ENCODE measurements around the gene OPCML. TPM values are rescaled to one million over a fixed set of nuclear protein-coding genes. Genes with fewer than 3 reads are reported as not detected.

The OPCML gene
- total RNA-seq, 1 donor from 2014 or later, result 4.1 TPM

DNA sequence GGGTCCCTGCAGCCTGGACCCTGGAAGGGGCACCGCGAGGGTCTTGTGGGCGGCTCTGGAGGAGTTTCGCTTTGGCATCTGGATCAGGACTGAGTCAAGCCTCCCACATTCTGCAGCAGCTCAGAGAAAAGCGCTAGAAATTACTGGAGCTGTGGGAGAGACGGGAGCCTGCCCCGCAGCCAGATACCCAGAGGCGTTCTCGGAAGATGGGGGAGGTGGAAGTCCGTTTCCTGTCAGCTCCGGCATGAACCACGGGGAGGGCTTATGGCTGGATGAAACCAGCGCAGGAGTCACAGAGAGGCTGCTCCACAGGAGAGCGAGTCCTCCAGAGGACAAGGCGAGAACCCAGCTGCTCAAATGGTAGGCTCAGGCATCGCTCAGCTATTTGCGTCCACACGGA, 379.3 kb downstream of the OPCML start:
- Mint-ChIP-seq H3K4me1 (ENCODE audit: unreplicated experiment) (peaks cover 21% of the 10 kb centered on the region), H3K27ac (ENCODE audit: unreplicated experiment) (no peak overlapping the region), H3K9me3 (ENCODE audit: unreplicated experiment) (no peaks in the 10 kb centered on the region), H3K27me3 (ENCODE audit: unreplicated experiment) (peaks cover 1% of the 10 kb centered on the region), H3K36me3 (ENCODE audit: low read depth, unreplicated experiment) (no peaks in the 10 kb centered on the region), H3K4me3 (ENCODE audit: unreplicated experiment) (no peak overlapping the region)
- no peak for TF ChIP-seq CTCF (IDR thresholded peaks at IDR 0.05; ENCODE audit: unreplicated experiment)
- DNase-seq (ENCODE audit: low spot score), result no peak

DNA sequence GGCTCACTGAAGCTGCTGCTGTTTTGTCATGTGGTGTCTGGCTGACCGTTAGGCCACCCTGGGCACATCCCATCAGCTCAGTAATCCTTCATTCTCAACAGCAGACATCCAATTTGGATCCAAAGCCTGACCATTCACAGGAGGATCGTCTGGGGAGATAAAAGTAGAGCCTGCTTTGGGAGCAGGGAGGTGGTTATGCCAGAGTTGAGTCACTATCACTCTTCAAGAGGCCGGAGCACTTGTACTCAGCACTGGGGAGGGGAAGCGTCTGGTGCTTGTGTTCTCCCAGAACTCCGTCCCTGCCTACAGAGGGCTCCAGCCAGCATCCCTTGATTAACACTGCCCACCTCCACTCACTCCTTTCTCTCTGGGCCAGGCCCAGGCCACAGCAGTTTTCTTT, 382.6 kb downstream of the OPCML start:
- Mint-ChIP-seq H3K4me1 (ENCODE audit: unreplicated experiment) (peaks cover 35% of the 10 kb centered on the region), H3K27ac (ENCODE audit: unreplicated experiment) (no peak overlapping the region), H3K27me3 (ENCODE audit: unreplicated experiment) (peaks cover 1% of the 10 kb centered on the region), H3K4me3 (ENCODE audit: unreplicated experiment) (no peak overlapping the region), H3K36me3 (ENCODE audit: low read depth, unreplicated experiment) (no peaks in the 10 kb centered on the region), H3K9me3 (ENCODE audit: unreplicated experiment) (no peaks in the 10 kb centered on the region)
- no peak for DNase-seq (ENCODE audit: low spot score)
- no peak for TF ChIP-seq CTCF (IDR thresholded peaks at IDR 0.05; ENCODE audit: unreplicated experiment)

DNA sequence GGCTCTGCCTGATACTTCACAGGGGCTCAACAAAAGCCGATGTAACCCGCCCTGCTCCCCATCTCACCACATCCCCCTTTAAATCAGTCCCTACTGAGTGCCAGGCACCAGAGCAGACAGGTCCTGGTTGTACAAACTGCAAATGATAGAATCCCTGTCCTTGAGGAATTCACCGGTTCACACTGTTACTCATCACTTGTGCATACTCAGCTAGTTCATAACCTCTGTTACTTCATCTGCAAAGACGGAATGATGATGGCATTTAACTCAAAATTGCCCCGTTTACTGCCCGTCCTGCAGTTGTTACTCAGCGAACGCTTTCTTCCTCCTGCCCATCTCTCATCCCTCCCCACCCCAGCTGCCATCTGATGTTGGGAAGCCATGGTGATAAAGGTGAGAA, 384.7 kb downstream of the OPCML start:
- H3K36me3 Mint-ChIP-seq (ENCODE audit: low read depth, unreplicated experiment), result no peaks in the 10 kb centered on the region
- peaks cover 29% of the 10 kb centered on the region for H3K4me1 Mint-ChIP-seq (ENCODE audit: unreplicated experiment)
- H3K27me3 Mint-ChIP-seq (ENCODE audit: unreplicated experiment), result peaks cover 1% of the 10 kb centered on the region
- no peak overlapping the region for H3K4me3 Mint-ChIP-seq (ENCODE audit: unreplicated experiment)
- no peak overlapping the region for H3K27ac Mint-ChIP-seq (ENCODE audit: unreplicated experiment)
- DNase-seq (ENCODE audit: low spot score), result no peak
- no peaks in the 10 kb centered on the region for H3K9me3 Mint-ChIP-seq (ENCODE audit: unreplicated experiment)
- no peak for TF ChIP-seq CTCF (IDR thresholded peaks at IDR 0.05; ENCODE audit: unreplicated experiment)

DNA sequence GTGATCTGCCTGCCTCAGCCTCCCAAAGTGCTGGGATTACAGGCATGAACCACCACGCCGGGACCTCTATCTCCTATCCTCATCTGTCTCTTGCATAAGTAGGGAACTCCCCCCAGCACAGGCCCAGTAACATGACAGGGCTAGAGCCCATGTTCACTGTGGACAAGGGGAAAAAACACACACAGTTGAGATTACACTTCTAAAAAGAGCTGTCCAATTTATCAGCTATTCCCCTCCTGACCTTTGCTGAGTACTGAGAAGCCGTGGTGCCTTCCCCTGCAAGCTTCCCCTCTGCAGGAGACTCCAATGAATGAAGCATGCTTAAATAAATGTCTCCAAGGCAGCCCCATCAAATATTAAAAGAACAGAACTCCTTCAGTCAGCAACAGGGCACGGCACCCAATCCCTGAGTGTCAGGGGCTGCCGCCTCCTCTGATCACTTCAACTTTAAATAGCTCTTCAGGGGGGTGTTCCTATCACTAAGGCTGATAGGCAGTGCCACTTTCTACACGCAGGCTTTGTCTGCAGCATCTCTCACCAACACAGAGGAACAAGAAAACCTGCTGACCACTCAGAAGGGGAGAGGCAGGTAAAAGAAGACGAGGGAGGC, 385.5 kb downstream of the OPCML start:
- Mint-ChIP-seq H3K9me3 (ENCODE audit: unreplicated experiment) (no peaks in the 10 kb centered on the region), H3K36me3 (ENCODE audit: low read depth, unreplicated experiment) (no peaks in the 10 kb centered on the region), H3K27me3 (ENCODE audit: unreplicated experiment) (peaks cover 1% of the 10 kb centered on the region), H3K4me1 (ENCODE audit: unreplicated experiment) (peaks cover 21% of the 10 kb centered on the region), H3K4me3 (ENCODE audit: unreplicated experiment) (no peak overlapping the region), H3K27ac (ENCODE audit: unreplicated experiment) (no peak overlapping the region)
- no peak for DNase-seq (ENCODE audit: low spot score)
- no peak for TF ChIP-seq CTCF (IDR thresholded peaks at IDR 0.05; ENCODE audit: unreplicated experiment)

DNA sequence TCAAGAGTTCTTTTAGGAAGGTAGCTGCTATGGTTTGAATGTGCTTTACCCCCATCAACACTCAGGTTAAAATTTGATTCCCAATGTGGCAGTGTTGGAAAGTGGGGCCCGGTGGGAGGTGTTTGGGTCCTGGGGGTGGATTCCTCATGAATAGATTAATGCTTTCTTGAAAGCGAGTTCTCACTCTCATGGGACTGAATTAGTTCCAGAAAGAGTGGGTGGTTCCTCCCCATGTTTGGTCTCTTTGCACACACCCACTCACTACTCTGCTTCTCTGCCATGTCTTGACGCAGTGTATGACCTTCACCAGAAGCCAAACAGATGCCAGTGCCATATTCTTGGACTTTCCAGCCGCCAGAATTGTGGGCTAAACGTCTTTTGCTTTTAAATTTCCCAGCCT, 394.4 kb downstream of the OPCML start:
- no peaks in the 10 kb centered on the region for H3K9me3 Mint-ChIP-seq (ENCODE audit: unreplicated experiment)
- peaks cover 3% of the 10 kb centered on the region for H3K27me3 Mint-ChIP-seq (ENCODE audit: unreplicated experiment)
- DNase-seq (ENCODE audit: low spot score), result no peak
- H3K4me3 Mint-ChIP-seq (ENCODE audit: unreplicated experiment), result no peak overlapping the region
- peaks cover 17% of the 10 kb centered on the region for H3K4me1 Mint-ChIP-seq (ENCODE audit: unreplicated experiment)
- no peaks in the 10 kb centered on the region for H3K36me3 Mint-ChIP-seq (ENCODE audit: low read depth, unreplicated experiment)
- no peak for TF ChIP-seq CTCF (IDR thresholded peaks at IDR 0.05; ENCODE audit: unreplicated experiment)
- H3K27ac Mint-ChIP-seq (ENCODE audit: unreplicated experiment), result no peak overlapping the region
